Activated CD8-positive, alpha-beta memory T cell treated with anti-CD3 and anti-CD28 coated beads, Interleukin-2, amount 10 ng/mL, durations not matched to agents 7 days and 5 days (primary cell): Measurements from ENCODE around the gene CCR9. TPM values are rescaled to one million over a fixed set of nuclear protein-coding genes. Genes with fewer than 3 reads are reported as not detected.

ENCODE experiments used
- ATAC-seq: fragments of 150-1000 bp; cut with Tn5 transposase; one replicate; pipeline ENCODE4 v1.10.0; 2021; ENCODE audit warnings: moderate library complexity
- CTCF ChIA-PET: fragments of 350-600 bp; sonication (Branson Sonifier 250); formaldehyde crosslinking; loops from one replicate; lab custom pipeline; 2021; ENCODE audit warnings: antibody characterized with exemption; lab: Charles Lee
- DNase-seq: peaks from one replicate; pipeline ENCODE4 v3.0.0-alpha.2; 2020
- H3K27ac Mint-ChIP-seq: one replicate; pipeline ENCODE4 v1.8.0; 2021; ENCODE audit warnings: mild to moderate bottlenecking, mixed read lengths
- H3K27me3 Mint-ChIP-seq: one replicate; pipeline ENCODE4 v1.8.0; 2021; ENCODE audit warnings: mixed read lengths
- H3K36me3 Mint-ChIP-seq: one replicate; pipeline ENCODE4 v1.8.0; 2021; ENCODE audit warnings: mild to moderate bottlenecking, mixed read lengths
- H3K4me1 Mint-ChIP-seq: one replicate; pipeline ENCODE4 v1.8.0; 2021; ENCODE audit warnings: mixed read lengths
- H3K4me3 Mint-ChIP-seq: one replicate; pipeline ENCODE4 v1.8.0; 2021; ENCODE audit warnings: mild to moderate bottlenecking, moderate library complexity, mixed read lengths
- H3K9me3 Mint-ChIP-seq: one replicate; pipeline ENCODE4 v1.8.0; 2022; ENCODE audit warnings: low read depth, mixed read lengths
- total RNA-seq, 2 experiments: library from RNA; stranded (reverse); gene quantifications; one replicate each; pipeline ENCODE4 v1.2.3, GENCODE V29; 2021

Gene CCR9
- total RNA-seq, 2 experiments from 2014 or later: 3.2 to 9.7 TPM

DNA sequence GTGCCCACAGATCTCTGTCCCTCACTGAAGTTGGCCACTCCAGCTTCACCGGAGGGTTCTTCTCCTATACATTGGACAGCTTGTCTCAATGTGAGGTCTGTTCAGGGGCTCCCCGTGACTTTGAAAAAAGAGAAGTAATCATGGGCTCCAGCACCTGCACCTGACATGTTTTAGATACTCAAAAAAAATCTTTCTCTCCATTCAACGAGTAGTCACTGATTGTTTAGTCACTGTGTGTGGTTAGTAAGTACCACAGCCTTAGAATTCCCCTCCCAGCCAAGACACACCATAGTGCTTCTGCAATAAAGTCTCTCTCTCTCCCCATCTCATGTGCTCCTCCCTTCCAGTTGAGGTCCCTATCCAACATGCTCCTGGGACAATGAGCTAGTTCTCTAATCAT lies 18.6 kb downstream of the CCR9 start:
- Mint-ChIP-seq H3K4me1 (peaks cover 38% of the 10 kb centered on the region), H3K27ac (no peak overlapping the region), H3K27me3 (peaks cover 3% of the 10 kb centered on the region), H3K36me3 (peaks cover 29% of the 10 kb centered on the region), H3K9me3 (peaks cover 3% of the 10 kb centered on the region), H3K4me3 (no peak overlapping the region)
- CTCF ChIA-PET: interaction anchor here (1.0 to 1.5 kb wide), 4 partner anchors 10 to 34 kb away, joined by 3 to 5 read pairs (median 4); no protein-coding TSS in a partner anchor
- DNase-seq: no peak
- ATAC-seq: no peak

DNA sequence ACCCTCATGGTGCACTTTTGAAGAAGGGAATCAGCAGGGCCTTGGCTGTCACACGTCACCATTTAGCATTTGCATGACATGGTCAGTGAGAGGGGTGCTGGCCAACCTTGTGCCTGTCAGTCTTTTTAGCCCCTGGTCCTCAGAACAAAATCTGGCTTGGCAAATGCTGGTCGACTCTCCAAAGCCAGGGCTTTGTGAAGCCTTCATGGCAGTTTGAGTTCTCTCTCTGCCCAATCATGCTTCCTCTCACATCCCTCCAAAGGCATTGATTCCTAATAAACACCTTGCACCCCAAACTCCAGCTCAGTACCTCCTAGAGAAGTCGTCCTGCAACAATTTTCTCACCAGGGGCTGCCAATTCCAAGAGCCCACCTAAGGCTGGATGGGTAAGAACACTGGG lies 19.4 kb downstream of the CCR9 start:
- Mint-ChIP-seq H3K27ac (no peak overlapping the region), H3K9me3 (peaks cover 3% of the 10 kb centered on the region), H3K4me3 (no peak overlapping the region), H3K36me3 (peaks cover 34% of the 10 kb centered on the region), H3K27me3 (peaks cover 3% of the 10 kb centered on the region), H3K4me1 (peaks cover 45% of the 10 kb centered on the region)
- ATAC-seq: no peak
- CTCF ChIA-PET: interaction anchor here (1.3 to 1.5 kb wide), 3 partner anchors 22 to 34 kb away, joined by 3 to 5 read pairs (median 3); no protein-coding TSS in a partner anchor
- no peak for DNase-seq

GRCh38 chr3:45906681-45907407 lies 20.5 kb downstream of the CCR9 start:
- DNase-seq (no peak), ATAC-seq (no peak)
- Mint-ChIP-seq H3K36me3 (peaks cover 32% of the 10 kb centered on the region), H3K27me3 (peaks cover 8% of the 10 kb centered on the region), H3K4me3 (no peak overlapping the region), H3K9me3 (peaks cover 3% of the 10 kb centered on the region), H3K4me1 (peaks cover 56% of the 10 kb centered on the region), H3K27ac (peak overlapping the region; percentile 76)
- CTCF ChIA-PET: interaction anchor here (1.3 to 1.4 kb wide), 2 partner anchors 17 to 22 kb away, joined by 3 to 5 read pairs; no protein-coding TSS in a partner anchor

DNA sequence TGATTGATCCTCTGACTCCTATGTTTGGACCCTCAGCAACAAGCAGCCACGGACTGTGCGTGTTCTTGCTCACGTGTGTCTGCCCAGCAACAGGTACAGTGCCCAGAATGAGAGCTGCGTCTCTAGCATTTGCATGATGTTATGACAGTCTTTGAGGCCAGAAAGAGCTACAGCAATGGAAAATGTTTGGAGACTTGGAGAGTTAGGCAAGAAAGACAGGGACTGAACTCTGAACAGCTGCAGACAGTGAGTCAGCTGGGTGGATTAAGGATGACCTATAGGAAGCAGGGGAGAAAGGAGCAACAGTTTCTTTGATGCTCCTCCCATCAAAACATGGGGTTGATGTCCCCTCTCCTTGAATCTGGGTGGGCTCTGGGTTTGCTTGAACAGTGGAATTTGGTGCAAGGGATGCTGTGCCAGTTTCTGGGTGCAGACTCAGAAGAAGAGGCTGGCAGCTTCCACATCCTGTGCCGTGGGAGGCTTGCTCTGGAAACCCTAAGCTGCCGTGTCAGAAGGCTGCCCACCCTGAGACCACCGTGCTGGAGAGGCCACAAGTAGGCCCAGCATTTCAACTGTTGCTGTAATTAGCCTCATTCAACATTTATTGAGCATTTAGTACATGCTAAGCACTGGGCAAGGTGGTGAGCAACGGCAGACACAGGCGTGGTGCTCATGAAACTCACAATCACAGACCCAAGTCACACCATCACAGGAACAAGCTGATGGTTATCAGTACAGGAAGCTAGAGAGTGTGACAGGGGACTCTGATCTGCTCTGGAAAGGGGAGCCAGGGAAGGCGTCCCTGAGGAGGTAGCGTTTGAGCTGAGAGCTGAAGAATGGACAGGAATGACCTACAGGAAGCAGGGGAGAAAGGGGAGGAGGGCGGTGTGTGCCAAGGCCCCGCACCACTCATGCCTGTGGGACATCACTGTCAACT lies 21.7 kb downstream of the CCR9 start:
- Mint-ChIP-seq H3K27me3 (peaks cover 16% of the 10 kb centered on the region), H3K36me3 (peaks cover 38% of the 10 kb centered on the region), H3K27ac (peak overlapping the region; percentile 76), H3K4me1 (peaks cover 63% of the 10 kb centered on the region), H3K4me3 (no peak overlapping the region), H3K9me3 (peaks cover 3% of the 10 kb centered on the region)
- CTCF ChIA-PET: interaction anchor here (0.9 to 1.7 kb wide), 6 partner anchors 18 to 300 kb away, joined by 3 to 6 read pairs (median 3); partner anchors contain the start of gene CCR1
- DNase-seq (peak; percentile 57), ATAC-seq (peak; percentile 90)

GRCh38 chr3:45908761-45909160 lies 22.4 kb downstream of the CCR9 start:
- no peak overlapping the region for H3K4me3 Mint-ChIP-seq
- peaks cover 38% of the 10 kb centered on the region for H3K36me3 Mint-ChIP-seq
- H3K27ac Mint-ChIP-seq: peak overlapping the region; percentile 76
- H3K9me3 Mint-ChIP-seq: peaks cover 3% of the 10 kb centered on the region
- peaks cover 66% of the 10 kb centered on the region for H3K4me1 Mint-ChIP-seq
- ATAC-seq (no peak), DNase-seq (no peak)
- CTCF ChIA-PET: interaction anchor here (0.9 to 1.7 kb wide), 5 partner anchors 20 to 299 kb away, joined by 3 to 6 read pairs (median 3); partner anchors contain the start of gene CCR1
- H3K27me3 Mint-ChIP-seq: peaks cover 23% of the 10 kb centered on the region

GRCh38 chr3:45909542-45909941 lies 23.2 kb downstream of the CCR9 start:
- ATAC-seq: no peak
- Mint-ChIP-seq H3K27ac (peak overlapping the region; percentile 6), H3K4me3 (no peak overlapping the region), H3K27me3 (peaks cover 25% of the 10 kb centered on the region), H3K9me3 (peaks cover 3% of the 10 kb centered on the region), H3K4me1 (peaks cover 71% of the 10 kb centered on the region), H3K36me3 (peaks cover 38% of the 10 kb centered on the region)
- CTCF ChIA-PET: interaction anchor here (1.2 to 1.7 kb wide), 3 partner anchors 19 to 299 kb away, joined by 3 to 6 read pairs (median 3); partner anchors contain the start of gene CCR1
- no peak for DNase-seq

DNA sequence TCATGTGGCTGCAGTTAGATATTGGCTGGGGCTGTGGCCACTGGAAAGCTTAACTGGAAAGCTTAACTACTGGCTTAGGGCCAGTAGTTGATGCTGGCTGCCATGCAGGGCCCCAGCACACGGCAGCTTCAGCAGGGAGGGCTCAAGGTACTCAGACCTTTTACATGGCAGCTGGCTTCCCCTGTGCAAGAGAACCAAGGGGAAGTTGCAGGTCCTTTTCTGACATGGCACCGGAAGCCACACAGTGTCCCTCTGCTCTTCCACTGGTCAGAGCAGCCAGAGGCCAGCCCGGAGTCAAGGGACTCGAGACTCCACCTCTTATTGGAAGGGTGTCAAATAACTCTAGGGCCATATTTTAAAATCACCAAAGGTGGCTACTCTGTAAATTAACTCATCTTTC lies 24.5 kb downstream of the CCR9 start:
- Mint-ChIP-seq H3K36me3 (peaks cover 28% of the 10 kb centered on the region), H3K27ac (peak overlapping the region; percentile 48), H3K4me1 (peaks cover 77% of the 10 kb centered on the region), H3K4me3 (no peak overlapping the region), H3K9me3 (no peaks in the 10 kb centered on the region), H3K27me3 (peaks cover 28% of the 10 kb centered on the region)
- DNase-seq (no peak), ATAC-seq (no peak)
- CTCF ChIA-PET: interaction anchor here (1.1 to 2.1 kb wide), 3 partner anchors 19 to 23 kb away, joined by 3 to 7 read pairs (median 3); no protein-coding TSS in a partner anchor

GRCh38 chr3:45911511-45912226 lies 25.3 kb downstream of the CCR9 start:
- CTCF ChIA-PET: interaction anchor here (1.1 to 2.1 kb wide), 2 partner anchors 18 to 24 kb away, joined by 3 to 7 read pairs; no protein-coding TSS in a partner anchor
- Mint-ChIP-seq H3K27me3 (peaks cover 28% of the 10 kb centered on the region), H3K9me3 (no peaks in the 10 kb centered on the region), H3K36me3 (peaks cover 24% of the 10 kb centered on the region), H3K4me3 (peak overlapping the region; percentile 25), H3K27ac (peak overlapping the region; percentile 45), H3K4me1 (peaks cover 84% of the 10 kb centered on the region)
- DNase-seq: no peak
- ATAC-seq: no peak

DNA sequence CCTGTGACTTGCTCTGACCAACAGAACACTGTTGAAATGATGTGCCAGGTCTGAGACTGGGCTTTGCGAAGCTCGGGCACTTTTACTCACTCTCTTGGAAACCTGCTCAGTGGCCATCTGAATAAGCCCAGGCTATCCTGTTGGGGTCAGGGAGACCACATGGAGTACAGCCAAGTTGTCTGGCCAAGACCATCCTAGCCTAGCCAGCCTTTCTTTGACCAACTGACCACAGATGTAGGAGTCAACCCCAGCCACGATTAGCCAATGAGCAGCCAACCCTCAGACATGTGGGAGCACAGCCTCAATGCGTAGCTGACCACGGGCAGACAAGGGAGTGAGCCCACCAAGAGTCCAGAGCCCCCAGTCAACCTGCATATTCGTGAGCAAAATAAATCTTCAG lies 26.1 kb downstream of the CCR9 start:
- no peak for ATAC-seq
- Mint-ChIP-seq H3K36me3 (peaks cover 18% of the 10 kb centered on the region), H3K27me3 (peaks cover 28% of the 10 kb centered on the region), H3K9me3 (no peaks in the 10 kb centered on the region), H3K4me3 (no peak overlapping the region), H3K27ac (peak overlapping the region; percentile 45), H3K4me1 (peaks cover 80% of the 10 kb centered on the region)
- no peak for DNase-seq
- CTCF ChIA-PET: interaction anchor here (0.9 kb wide), 1 partner anchor 165 kb away, joined by 3 read pairs; no protein-coding TSS in a partner anchor

DNA sequence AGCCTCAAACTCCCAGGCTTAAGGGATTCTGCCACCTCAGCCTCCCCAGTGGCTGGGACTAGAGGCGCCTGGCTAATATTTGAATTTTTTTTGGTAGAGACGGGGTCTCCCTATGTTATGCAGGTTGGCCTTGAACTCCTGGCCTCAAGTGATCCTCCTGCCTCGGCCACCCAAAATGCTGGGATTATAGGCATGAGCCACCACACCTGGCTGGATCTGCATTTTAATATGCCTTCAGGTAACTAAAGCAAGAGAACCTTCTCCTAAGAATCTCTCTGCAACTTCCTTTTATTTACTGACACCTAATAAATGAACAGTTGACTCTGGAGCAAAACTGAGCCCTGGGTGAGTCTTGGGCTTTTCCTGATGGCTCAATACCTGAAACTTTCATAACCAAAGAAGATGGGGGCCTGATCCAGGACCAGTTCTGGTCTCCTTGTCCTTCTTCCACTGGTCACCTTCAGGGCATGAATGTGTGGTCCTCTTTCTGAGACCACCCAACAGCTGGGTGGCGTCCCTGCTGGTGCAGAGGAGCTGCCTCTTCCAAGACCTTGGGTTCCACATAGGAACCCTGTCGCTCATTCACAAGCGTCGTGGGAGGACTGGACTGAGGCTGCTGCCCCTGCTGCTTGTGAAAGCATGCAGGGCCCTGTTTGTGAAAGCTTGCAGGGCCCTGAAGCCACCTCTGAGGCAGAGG lies 28.2 kb downstream of the CCR9 start:
- CTCF ChIA-PET: interaction anchor here (1.0 to 1.3 kb wide), 3 partner anchors 10 to 154 kb away, joined by 4 to 5 read pairs (median 4); no protein-coding TSS in a partner anchor
- Mint-ChIP-seq H3K27ac (peak overlapping the region; percentile 81), H3K27me3 (peaks cover 25% of the 10 kb centered on the region), H3K36me3 (peaks cover 17% of the 10 kb centered on the region), H3K4me3 (peak overlapping the region; percentile 52), H3K4me1 (peaks cover 77% of the 10 kb centered on the region), H3K9me3 (no peaks in the 10 kb centered on the region)
- DNase-seq (no peak), ATAC-seq (no peak)

GRCh38 chr3:45915059-45915439 lies 28.7 kb downstream of the CCR9 start:
- ATAC-seq (no peak), DNase-seq (no peak)
- CTCF ChIA-PET: interaction anchor here (1.0 to 1.3 kb wide), 3 partner anchors 10 to 154 kb away, joined by 4 to 5 read pairs (median 4); no protein-coding TSS in a partner anchor
- peaks cover 71% of the 10 kb centered on the region for H3K4me1 Mint-ChIP-seq
- peaks cover 14% of the 10 kb centered on the region for H3K36me3 Mint-ChIP-seq
- H3K4me3 Mint-ChIP-seq: peak overlapping the region; percentile 52
- no peaks in the 10 kb centered on the region for H3K9me3 Mint-ChIP-seq
- H3K27ac Mint-ChIP-seq: peak overlapping the region; percentile 81
- peaks cover 25% of the 10 kb centered on the region for H3K27me3 Mint-ChIP-seq
